ENCODE data around the gene PACRG. TPM values are rescaled to one million over a fixed set of nuclear protein-coding genes. Genes with fewer than 3 reads are reported as not detected.

PACRG gene
- total RNA-seq, 1 donor from 2014 or later: 7.4 TPM

DNA sequence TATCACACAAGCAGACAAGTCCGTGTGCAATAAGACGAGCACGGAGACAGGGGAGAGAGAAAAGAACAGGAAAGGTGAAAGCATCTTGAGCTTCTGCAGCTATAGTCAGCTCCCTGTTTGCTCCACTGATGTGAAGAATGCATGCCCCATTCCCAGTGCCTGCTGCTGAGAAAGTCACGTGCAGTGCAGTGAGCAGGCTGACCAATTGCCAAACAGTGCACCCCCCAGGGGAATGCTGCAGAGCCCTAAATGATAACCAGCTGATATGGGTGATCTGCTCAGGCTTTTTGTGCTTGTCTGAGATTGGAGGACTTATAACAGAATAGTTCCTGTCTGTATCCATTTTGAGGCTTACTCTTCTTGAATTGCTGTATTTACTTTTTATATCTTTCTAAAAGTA lies 121.5 kb downstream of the PACRG start:
- ATAC-seq (ENCODE audit: poor library complexity): no peak
- no peak for DNase-seq
- intact Hi-C loops (cut with DNase I): no loop called here

- DNase-seq (no peak), ATAC-seq (ENCODE audit: poor library complexity) (no peak)
- intact Hi-C loops (cut with DNase I): no loop called here
Measured at GRCh38 chr6:162852192-162852591, 124.4 kb downstream of the PACRG start.

GRCh38 chr6:162852840-162853577 lies 125.2 kb downstream of the PACRG start:
- no peak for ATAC-seq (ENCODE audit: poor library complexity)
- intact Hi-C loops (cut with DNase I): no loop called here
- DNase-seq: no peak

DNA sequence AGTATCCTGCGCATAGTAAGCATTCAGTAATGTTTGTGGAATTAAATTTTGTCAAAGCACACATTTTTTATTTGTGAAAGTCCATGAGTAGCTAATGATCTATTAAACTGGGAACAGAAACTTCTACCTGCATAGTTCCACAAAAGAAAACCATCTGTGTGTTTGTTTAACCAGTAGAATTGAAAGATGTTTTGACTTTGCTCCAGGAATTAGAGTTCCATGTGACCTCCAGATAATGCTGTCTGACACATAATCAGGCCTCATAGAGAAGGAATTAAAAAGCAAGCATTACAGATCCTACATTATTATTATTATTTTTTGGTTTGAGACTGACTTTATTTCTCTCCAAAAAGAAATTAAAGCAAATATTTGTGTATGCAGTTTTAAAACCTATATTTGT lies 126.5 kb downstream of the PACRG start:
- DNase-seq (no peak), ATAC-seq (ENCODE audit: poor library complexity) (no peak)
- intact Hi-C loops (cut with DNase I): no loop called here

DNA sequence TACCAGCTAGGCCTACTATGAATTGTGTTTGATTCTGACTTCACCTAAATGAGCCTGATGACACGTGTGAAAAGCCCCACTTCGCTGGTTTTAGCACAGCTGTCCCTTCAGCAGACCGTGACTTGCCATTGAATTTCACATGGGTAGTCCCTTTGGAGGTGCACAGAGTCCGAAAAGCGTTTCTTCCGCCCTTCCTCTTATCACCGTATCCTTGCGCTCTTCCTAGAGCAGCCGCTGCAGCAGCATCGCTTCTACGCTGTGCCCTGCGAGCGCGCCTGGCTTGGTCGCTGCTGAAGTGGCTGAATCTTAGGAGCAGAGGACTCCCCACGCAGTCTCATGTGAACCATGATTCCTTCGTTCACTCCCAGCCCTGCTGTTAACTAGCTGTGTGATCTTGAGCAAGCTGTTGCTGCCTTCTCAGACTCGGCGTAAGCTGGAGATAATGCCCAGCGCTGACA lies 127.0 kb downstream of the PACRG start:
- ATAC-seq (ENCODE audit: poor library complexity) (no peak), DNase-seq (no peak)
- intact Hi-C loops (cut with DNase I): no loop called here

DNA sequence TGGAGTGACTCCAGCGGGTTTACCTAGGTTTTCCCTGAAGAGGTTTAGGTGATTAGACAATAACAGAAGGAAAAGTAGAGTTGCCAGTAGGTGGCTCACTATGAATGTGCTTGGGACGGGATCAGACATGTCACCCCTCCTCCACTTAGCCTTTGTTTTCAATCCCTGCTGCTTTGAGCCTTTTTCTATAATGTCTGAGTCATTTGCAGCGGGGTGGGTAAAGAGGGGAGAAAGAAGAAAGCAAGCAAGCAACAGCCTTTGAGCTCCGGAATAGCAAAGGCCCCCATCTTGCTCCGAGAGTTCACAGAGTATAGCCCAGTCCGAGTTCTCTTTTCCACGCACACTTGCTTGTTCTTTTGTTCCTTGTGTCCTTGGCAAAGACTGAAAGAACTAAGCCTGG lies 129.1 kb downstream of the PACRG start:
- intact Hi-C loops (cut with DNase I): no loop called here
- DNase-seq (no peak), ATAC-seq (ENCODE audit: poor library complexity) (peak; percentile 92)

DNA sequence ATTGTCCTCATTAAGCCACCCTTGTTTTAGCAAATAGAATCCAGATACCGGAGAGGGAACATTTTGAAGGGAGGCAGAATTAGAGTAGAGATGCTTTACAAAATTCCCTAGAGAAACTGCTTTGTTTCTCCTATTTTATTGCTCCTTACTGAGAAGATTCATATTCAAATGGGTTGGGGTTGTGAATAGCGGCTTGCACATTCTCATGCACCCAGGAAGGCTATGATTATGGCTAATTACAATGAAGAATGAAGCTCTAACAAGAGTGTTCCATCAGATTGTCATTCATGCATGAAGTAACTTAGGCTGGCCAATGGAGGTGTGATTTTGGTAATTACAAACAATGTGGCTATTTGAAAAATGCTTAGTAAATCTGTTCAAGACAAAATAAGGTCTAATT lies 129.6 kb downstream of the PACRG start:
- ATAC-seq (ENCODE audit: poor library complexity): peak; percentile 22
- intact Hi-C loops (cut with DNase I): no loop called here
- no peak for DNase-seq

GRCh38 chr6:162862462-162862861 lies 134.7 kb downstream of the PACRG start:
- intact Hi-C loops (cut with DNase I): no loop called here
- ATAC-seq (ENCODE audit: poor library complexity) (no peak), DNase-seq (no peak)

DNA sequence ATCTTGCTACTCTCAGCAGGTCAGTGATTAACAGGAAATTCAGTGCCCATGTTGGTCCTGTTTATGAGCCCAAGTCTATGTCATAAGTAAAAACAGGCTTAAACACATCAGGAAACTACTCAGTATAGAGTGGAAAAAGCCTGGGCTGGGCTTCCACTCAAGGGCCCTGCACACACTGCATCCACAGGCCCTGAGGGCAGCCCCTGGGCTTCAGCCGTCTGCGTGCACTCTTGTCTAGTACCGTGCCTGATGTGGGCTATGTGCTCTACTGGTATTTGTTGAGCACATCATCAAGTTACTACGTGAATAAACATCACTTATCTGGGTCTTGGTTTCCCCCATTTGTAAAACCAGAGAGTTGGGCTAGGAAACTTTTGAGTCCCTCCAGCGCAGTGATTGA lies 135.2 kb downstream of the PACRG start:
- intact Hi-C loops (cut with DNase I): no loop called here
- no peak for ATAC-seq (ENCODE audit: poor library complexity)
- no peak for DNase-seq

GRCh38 chr6:162863821-162864220 lies 136.0 kb downstream of the PACRG start:
- ATAC-seq (ENCODE audit: poor library complexity): no peak
- intact Hi-C loops (cut with DNase I): no loop called here
- DNase-seq: no peak

GRCh38 chr6:162864911-162865310 lies 137.1 kb downstream of the PACRG start:
- no peak for ATAC-seq (ENCODE audit: poor library complexity)
- DNase-seq: no peak
- intact Hi-C loops (cut with DNase I): no loop called here

GRCh38 chr6:162866656-162867055 lies 138.9 kb downstream of the PACRG start:
- ATAC-seq (ENCODE audit: poor library complexity) (no peak), DNase-seq (no peak)
- intact Hi-C loops (cut with DNase I): no loop called here

- intact Hi-C loops (cut with DNase I): no loop called here
- DNase-seq (no peak), ATAC-seq (ENCODE audit: poor library complexity) (no peak)
Measured at GRCh38 chr6:162868397-162868796, 140.6 kb downstream of the PACRG start.

- DNase-seq: no peak
- intact Hi-C loops (cut with DNase I): no loop called here
- ATAC-seq (ENCODE audit: poor library complexity): no peak
Measured at GRCh38 chr6:162871966-162872365, 144.2 kb downstream of the PACRG start.

- DNase-seq: no peak
- ATAC-seq (ENCODE audit: poor library complexity): no peak
- intact Hi-C loops (cut with DNase I): no loop called here
Measured at GRCh38 chr6:162873537-162873936, 145.8 kb downstream of the PACRG start.

DNA sequence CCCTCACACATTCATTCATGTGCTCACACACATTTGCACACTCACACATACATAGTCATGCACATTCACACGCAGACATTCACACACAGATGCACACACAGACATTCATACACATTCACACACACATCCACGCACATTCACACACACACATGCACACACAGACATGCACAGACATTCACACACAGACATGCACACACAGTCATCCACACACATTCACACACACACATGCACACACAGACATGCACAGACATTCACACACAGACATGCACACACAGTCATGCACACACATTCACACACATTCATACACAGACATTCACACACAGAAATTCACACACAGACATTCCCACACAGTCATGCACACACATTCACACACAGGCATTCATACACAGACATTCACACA lies 147.3 kb downstream of the PACRG start:
- intact Hi-C loops (cut with DNase I): no loop called here
- ATAC-seq (ENCODE audit: poor library complexity) (no peak), DNase-seq (no peak)

DNA sequence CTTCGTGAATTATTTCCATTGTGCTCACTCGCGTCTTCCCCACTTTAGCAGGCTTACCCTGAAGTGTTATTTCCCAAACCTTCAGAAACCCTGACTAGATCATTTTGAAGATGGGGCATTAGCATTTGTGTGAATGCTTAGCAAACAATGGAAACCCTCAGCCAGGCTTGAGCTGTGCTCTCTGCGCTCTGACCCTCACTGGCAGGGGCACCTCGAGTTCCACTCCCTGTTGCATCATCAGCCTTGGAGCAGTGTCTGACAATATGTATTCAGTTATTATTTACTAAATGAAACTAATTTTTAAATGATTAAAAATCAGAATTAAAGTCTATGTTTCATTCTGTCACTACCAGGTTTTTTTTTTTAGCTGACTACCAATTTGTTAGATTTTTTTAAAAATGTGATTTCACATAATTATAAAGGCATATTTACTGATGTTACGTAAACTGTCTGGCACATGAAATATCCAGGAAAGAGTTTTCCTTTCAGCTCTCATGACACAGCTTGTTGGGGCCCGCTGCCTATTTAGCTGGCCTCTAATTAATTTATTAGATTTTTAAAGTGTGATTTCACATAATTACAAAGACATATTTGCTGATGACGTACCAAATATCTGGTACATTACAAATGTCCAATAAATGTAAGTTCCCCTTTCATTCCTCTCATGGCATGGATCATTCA lies 155.2 kb downstream of the PACRG start:
- DNase-seq: no peak
- intact Hi-C loops (cut with DNase I): no loop called here
- ATAC-seq (ENCODE audit: poor library complexity): no peak

GRCh38 chr6:162887981-162888689 lies 160.4 kb downstream of the PACRG start:
- peak; percentile 66 for DNase-seq
- ATAC-seq (ENCODE audit: poor library complexity): peak; percentile 94
- intact Hi-C loops (cut with DNase I): no loop called here

DNA sequence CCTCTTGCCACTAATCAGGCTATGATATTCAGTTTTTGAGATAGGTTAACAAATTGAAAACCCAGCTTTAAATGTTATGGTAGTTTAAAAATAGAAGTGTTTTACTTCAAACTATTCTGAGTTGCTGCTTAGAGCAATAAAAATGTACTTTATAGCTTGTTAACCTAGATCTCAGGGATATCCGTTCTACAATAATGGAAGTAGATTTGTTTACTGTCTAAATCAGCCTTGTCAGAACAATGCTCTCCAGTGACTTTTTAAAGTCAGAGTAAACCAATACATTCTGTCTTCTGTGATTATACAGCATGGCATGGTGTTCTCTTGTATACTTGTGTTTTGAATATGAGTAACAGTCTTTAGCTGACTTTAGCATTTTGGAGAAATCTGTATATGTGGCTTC lies 161.5 kb downstream of the PACRG start:
- intact Hi-C loops (cut with DNase I): no loop called here
- no peak for DNase-seq
- ATAC-seq (ENCODE audit: poor library complexity): no peak

DNA sequence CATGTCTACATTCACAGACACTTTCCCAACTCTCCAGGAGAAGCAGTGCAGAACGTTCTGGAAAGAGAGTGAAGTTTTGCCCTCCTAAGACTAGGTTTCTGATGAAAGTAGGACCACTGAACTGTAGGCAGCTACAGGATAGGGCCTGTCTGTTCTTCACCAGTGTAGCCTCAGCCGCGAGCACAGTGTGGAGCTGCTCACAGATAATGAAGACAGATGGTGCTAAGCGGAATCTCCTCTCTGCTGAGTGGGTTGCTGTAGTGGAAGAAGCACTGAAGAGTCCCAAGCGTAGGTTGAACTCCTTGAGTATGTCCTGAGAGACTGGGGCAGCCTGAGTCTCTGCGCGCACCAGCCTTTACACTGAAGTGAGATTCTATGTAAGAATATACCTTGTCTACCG lies 170.2 kb downstream of the PACRG start:
- DNase-seq: no peak
- intact Hi-C loops (cut with DNase I): no loop called here
- ATAC-seq (ENCODE audit: poor library complexity): no peak

Measured in Right ventricle myocardium superior (tissue), 1 donor.